Endodermal cell (in vitro differentiated cells): ENCODE results near the gene NBAS. TPM values are rescaled to one million over a fixed set of nuclear protein-coding genes. Genes with fewer than 3 reads are reported as not detected.

Experiments
- DNase-seq: peaks from one replicate; pipeline ENCODE4 v3.0.0-alpha.2; 2017
- H3K27ac ChIP-seq: 2 replicates; pipeline ENCODE4 v1.5.1; 2013; ENCODE audit warnings: mild to moderate bottlenecking, low read depth, low read length, moderate library complexity
- H3K27me3 ChIP-seq: 2 replicates; pipeline ENCODE4 v1.6.1; 2013; ENCODE audit warnings: mild to moderate bottlenecking, low read length, moderate library complexity; ENCODE audit not compliant: insufficient read depth, control insufficient read depth, poor library complexity, severe bottlenecking
- H3K36me3 ChIP-seq: 2 replicates; pipeline ENCODE4 v1.7.0; 2013; ENCODE audit warnings: mild to moderate bottlenecking, low read length, moderate library complexity; ENCODE audit not compliant: control insufficient read depth, insufficient read depth
- H3K4me1 ChIP-seq: one replicate; pipeline ENCODE4 v1.7.0; 2013; ENCODE audit warnings: low read length; ENCODE audit not compliant: control insufficient read depth, insufficient read depth
- H3K4me3 ChIP-seq: 2 replicates; pipeline ENCODE4 v1.5.1; 2013; ENCODE audit warnings: mild to moderate bottlenecking, low read length, moderate library complexity
- H3K9ac ChIP-seq: 2 replicates; pipeline ENCODE4 v1.6.1; 2013; ENCODE audit warnings: mild to moderate bottlenecking, low read length, moderate library complexity; ENCODE audit not compliant: poor library complexity, severe bottlenecking; ENCODE audit errors: extremely low read depth
- H3K9me3 ChIP-seq: 2 replicates; pipeline ENCODE4 v1.6.1; 2013; ENCODE audit warnings: mild to moderate bottlenecking, low read length, moderate library complexity; ENCODE audit not compliant: control insufficient read depth
- H3K27ac Mint-ChIP-seq: 2 replicates; pipeline ENCODE4 v1.8.0; 2020; ENCODE audit warnings: mixed read lengths
- H3K27me3 Mint-ChIP-seq: 2 replicates; pipeline ENCODE4 v1.8.0; 2021; ENCODE audit warnings: mild to moderate bottlenecking, mixed read lengths; ENCODE audit not compliant: insufficient read depth
- H3K36me3 Mint-ChIP-seq: 2 replicates; pipeline ENCODE4 v1.8.0; 2020; ENCODE audit warnings: low read depth, mixed read lengths
- H3K4me1 Mint-ChIP-seq: 2 replicates; pipeline ENCODE4 v1.8.0; 2020; ENCODE audit warnings: mixed read lengths
- H3K4me3 Mint-ChIP-seq: 2 replicates; pipeline ENCODE4 v1.8.0; 2020; ENCODE audit warnings: mild to moderate bottlenecking, moderate library complexity, mixed read lengths
- H3K9me3 Mint-ChIP-seq: 2 replicates; pipeline ENCODE4 v1.8.0; 2020; ENCODE audit warnings: mild to moderate bottlenecking, mixed read lengths
- CTCF ChIP-seq: fragments of 200-600 bp; sonication (generic); conservative IDR thresholded peaks from 2 replicates; pipeline ENCODE4 v1.5.0; 2021; ENCODE audit warnings: antibody characterized with exemption, mild to moderate bottlenecking
- whole genome bisulfite sequencing, 2 experiments: methylation state at CpG; one replicate each; pipeline versions ENCODE4 v1.1.5 to v1.1.7; 2013; ENCODE audit warnings: missing lambda C conversion rate in 2 of 2, mixed read lengths in 1 of 2; ENCODE audit not compliant: insufficient coverage in 1 of 2, insufficient read length in 1 of 2; 5-methylcytosine and 5-hydroxymethylcytosine counted together
- total RNA-seq, 2 donors: library from RNA; stranded (reverse); fragmentation: NEBNext Ultra II Directional in 1 of 2; extraction: Animal tissue kit (Norgen Biotek cat#: 25700) in 1 of 2; gene quantifications; 2 replicates in 1 of 2; 3 replicates in 1 of 2; pipeline ENCODE4 v1.2.1, GENCODE V29; 2021

Gene NBAS
- total RNA-seq, 2 donors from 2014 or later, result 47.4 to 54.7 TPM

- Histone ChIP-seq H3K9ac (no peak overlapping the region), H3K9me3 (no peaks in the 10 kb centered on the region), H3K36me3 (no peaks in the 10 kb centered on the region), H3K27me3 (no peaks in the 10 kb centered on the region), H3K4me3 (no peak overlapping the region), H3K27ac (no peak overlapping the region), H3K4me1 (no peaks in the 10 kb centered on the region)
- peaks cover 12% of the 10 kb centered on the region for H3K27me3 Mint-ChIP-seq
- TF ChIP-seq CTCF, result no peak
- no peak overlapping the region for H3K4me3 Mint-ChIP-seq
- H3K27ac Mint-ChIP-seq, result no peak overlapping the region
- no peaks in the 10 kb centered on the region for H3K36me3 Mint-ChIP-seq
- H3K9me3 Mint-ChIP-seq, result no peaks in the 10 kb centered on the region
- DNase-seq, result no peak
- H3K4me1 Mint-ChIP-seq, result no peaks in the 10 kb centered on the region
- WGBS, 2 experiments, result 90 to 100% methylated on average over 2 of the region's 2 CpGs
Measured at GRCh38 chr2:15584767-15585469, 23.8 kb upstream of the NBAS start.

GRCh38 chr2:15584316-15584715, 23.2 kb upstream of the NBAS start:
- Mint-ChIP-seq H3K9me3 (no peaks in the 10 kb centered on the region), H3K27me3 (peaks cover 11% of the 10 kb centered on the region), H3K4me1 (peaks cover 3% of the 10 kb centered on the region), H3K36me3 (no peaks in the 10 kb centered on the region), H3K27ac (no peak overlapping the region), H3K4me3 (no peak overlapping the region)
- no peaks in the 10 kb centered on the region for H3K9me3 ChIP-seq
- H3K27me3 ChIP-seq, result no peaks in the 10 kb centered on the region
- H3K9ac ChIP-seq, result no peak overlapping the region
- no peaks in the 10 kb centered on the region for H3K36me3 ChIP-seq
- TF ChIP-seq CTCF, result no peak
- no peak overlapping the region for H3K4me3 ChIP-seq
- no peak for DNase-seq
- H3K27ac ChIP-seq, result no peak overlapping the region
- peaks cover 5% of the 10 kb centered on the region for H3K4me1 ChIP-seq

GRCh38 chr2:15583826-15584225, 22.7 kb upstream of the NBAS start:
- 90 to 91% methylated on average over 1 of the region's 1 CpG for WGBS, 2 experiments
- no peaks in the 10 kb centered on the region for H3K27me3 ChIP-seq
- no peak overlapping the region for H3K9ac ChIP-seq
- DNase-seq, result no peak
- no peaks in the 10 kb centered on the region for H3K9me3 Mint-ChIP-seq
- no peak overlapping the region for H3K4me3 ChIP-seq
- H3K27ac ChIP-seq, result no peak overlapping the region
- H3K4me1 Mint-ChIP-seq, result peaks cover 3% of the 10 kb centered on the region
- no peak overlapping the region for H3K27ac Mint-ChIP-seq
- peaks cover 6% of the 10 kb centered on the region for H3K4me1 ChIP-seq
- TF ChIP-seq CTCF, result no peak
- H3K27me3 Mint-ChIP-seq, result peaks cover 9% of the 10 kb centered on the region
- H3K36me3 ChIP-seq, result no peaks in the 10 kb centered on the region
- no peak overlapping the region for H3K4me3 Mint-ChIP-seq
- H3K9me3 ChIP-seq, result no peaks in the 10 kb centered on the region
- H3K36me3 Mint-ChIP-seq, result no peaks in the 10 kb centered on the region
